ENCODE results near the gene RAVER1.
"Not testable (repeated sequence)": the region's sequence is repeated elsewhere in the genome, so short reads cannot be mapped to it uniquely, and the experiment has no call there.

Gene RAVER1

GRCh38 chr19:10343495-10343894 is 10.2 kb upstream of the RAVER1 start:
- peak; percentile 34 for DNase-seq (ENCODE audit: low spot score)

GRCh38 chr19:10339977-10340376 is 6.6 kb upstream of the RAVER1 start:
- DNase-seq (ENCODE audit: low spot score), result no peak

GRCh38 chr19:10339380-10339960 is 6.1 kb upstream of the RAVER1 start, which contains the start of gene ICAM3:
Gene ICAM3 (minus strand): TSS chr19:10339624. CDS start chr19:10339614, 10 bp downstream.
- no peak for DNase-seq (ENCODE audit: low spot score)

GRCh38 chr19:10338940-10339339 is 5.6 kb upstream of the RAVER1 start:
- DNase-seq (ENCODE audit: low spot score), result no peak

GRCh38 chr19:10336725-10337124 is 3.4 kb upstream of the RAVER1 start:
- not testable (repeated sequence) for DNase-seq (ENCODE audit: low spot score)

- DNase-seq (ENCODE audit: low spot score), result no peak
These were observed 2.1 kb upstream of the RAVER1 start for GRCh38 chr19:10335352-10335985.

- peak; percentile 96 for DNase-seq (ENCODE audit: low spot score)
These were observed 1.4 kb upstream of the RAVER1 start for GRCh38 chr19:10334588-10335351.

- DNase-seq (ENCODE audit: low spot score), result no peak
These were observed 644 bp upstream of the RAVER1 start for GRCh38 chr19:10333758-10334587.

GRCh38 chr19:10332158-10332964 is 968 bp downstream of the RAVER1 start:
- DNase-seq (ENCODE audit: low spot score), result no peak

GRCh38 chr19:10329555-10329954 is 3.8 kb downstream of the RAVER1 start:
- DNase-seq (ENCODE audit: low spot score), result no peak

- DNase-seq (ENCODE audit: low spot score), result no peak
These were observed 4.5 kb downstream of the RAVER1 start for GRCh38 chr19:10328558-10329429.

- DNase-seq (ENCODE audit: low spot score), result no peak
These were observed 5.5 kb downstream of the RAVER1 start for GRCh38 chr19:10327793-10328192.

GRCh38 chr19:10325732-10326131 is 7.6 kb downstream of the RAVER1 start:
- no peak for DNase-seq (ENCODE audit: low spot score)

- no peak for DNase-seq (ENCODE audit: low spot score)
These were observed 11.2 kb downstream of the RAVER1 start for GRCh38 chr19:10321874-10322835.

- DNase-seq (ENCODE audit: low spot score), result no peak
These were observed 11.9 kb downstream of the RAVER1 start for GRCh38 chr19:10321417-10321797.

- DNase-seq (ENCODE audit: low spot score), result no peak
These were observed 12.5 kb downstream of the RAVER1 start for GRCh38 chr19:10320602-10321416.

GRCh38 chr19:10318807-10319682 is 14.3 kb downstream of the RAVER1 start:
- DNase-seq (ENCODE audit: low spot score), result no peak

All from kidney tubule cell (primary cell).